Trophoblast cell (in vitro differentiated cells and primary cell): Measurements from ENCODE around the gene ARPP21.

Experiments used
- DNase-seq, 2 donors: peaks; one replicate each; pipeline ENCODE4 v3.0.0-alpha.2; 2016
- H2AFZ ChIP-seq: 2 replicates; pipeline ENCODE4 v1.6.1; 2013; ENCODE audit warnings: low read length, moderate library complexity, mild to moderate bottlenecking; ENCODE audit not compliant: insufficient read depth, poor library complexity
- H2AK5ac ChIP-seq: 2 replicates; pipeline ENCODE4 v1.6.1; 2013; ENCODE audit warnings: mild to moderate bottlenecking, low read length
- H2BK120ac ChIP-seq: 2 replicates; pipeline ENCODE4 v1.6.1; 2013; ENCODE audit warnings: low read length, mild to moderate bottlenecking, moderate library complexity; ENCODE audit not compliant: insufficient read depth, poor library complexity
- H2BK12ac ChIP-seq: 2 replicates; pipeline ENCODE4 v1.6.1; 2013; ENCODE audit warnings: mild to moderate bottlenecking, low read length, moderate library complexity
- H2BK5ac ChIP-seq: 2 replicates; pipeline ENCODE4 v1.6.1; 2013; ENCODE audit warnings: low read length, low read depth, moderate library complexity, mild to moderate bottlenecking; ENCODE audit not compliant: poor library complexity
- H3K14ac ChIP-seq: 2 replicates; pipeline ENCODE4 v1.6.1; 2013; ENCODE audit warnings: mild to moderate bottlenecking, low read length
- H3K18ac ChIP-seq: 2 replicates; pipeline ENCODE4 v1.6.1; 2013; ENCODE audit warnings: mild to moderate bottlenecking, low read length
- H3K23ac ChIP-seq: 2 replicates; pipeline ENCODE4 v1.6.1; 2013; ENCODE audit warnings: low read length
- H3K27ac ChIP-seq: 2 replicates; pipeline ENCODE4 v1.5.1; 2013; ENCODE audit warnings: low read depth, mild to moderate bottlenecking, inconsistent platforms, low read length, moderate library complexity
- H3K27me3 ChIP-seq: 2 replicates; pipeline ENCODE4 v1.6.1; 2013; ENCODE audit warnings: inconsistent platforms, mild to moderate bottlenecking, low read length, moderate library complexity; ENCODE audit not compliant: insufficient read depth
- H3K36me3 ChIP-seq, 2 experiments: 1 replicate in 1 of 2; 2 replicates in 1 of 2; pipeline ENCODE4 v1.6.1; 2013; ENCODE audit warnings: low read length in 2 of 2, mild to moderate bottlenecking in 2 of 2, moderate library complexity in 1 of 2; ENCODE audit not compliant: insufficient read depth in 2 of 2, control insufficient read depth in 1 of 2
- H3K4ac ChIP-seq: 2 replicates; pipeline ENCODE4 v1.6.1; 2013; ENCODE audit warnings: low read depth, mild to moderate bottlenecking, low read length, moderate library complexity
- H3K4me1 ChIP-seq, 2 experiments: 1 replicate in 1 of 2; 2 replicates in 1 of 2; pipeline ENCODE4 v1.6.1; 2013; ENCODE audit warnings: low read length in 2 of 2, mild to moderate bottlenecking in 2 of 2, moderate library complexity in 1 of 2; ENCODE audit not compliant: insufficient read depth in 2 of 2, control insufficient read depth in 1 of 2
- H3K4me2 ChIP-seq: 2 replicates; pipeline ENCODE4 v1.6.1; 2013; ENCODE audit warnings: inconsistent platforms, mild to moderate bottlenecking, low read length, moderate library complexity
- H3K4me3 ChIP-seq: 2 replicates; pipeline ENCODE4 v1.5.1; 2013; ENCODE audit warnings: mild to moderate bottlenecking, low read depth, low read length, inconsistent platforms
- H3K79me1 ChIP-seq: one replicate; pipeline ENCODE4 v1.6.1; 2013; ENCODE audit warnings: low read length
- H3K79me2 ChIP-seq: 2 replicates; pipeline ENCODE4 v1.6.1; 2013; ENCODE audit warnings: low read length, mild to moderate bottlenecking; ENCODE audit not compliant: control insufficient read depth, insufficient read depth, poor library complexity
- H3K9ac ChIP-seq: 2 replicates; pipeline ENCODE4 v1.6.1; 2013; ENCODE audit warnings: mild to moderate bottlenecking, low read length
- H3K9me3 ChIP-seq: 2 replicates; pipeline ENCODE4 v1.6.1; 2013; ENCODE audit warnings: low read depth, mild to moderate bottlenecking, control low read depth, inconsistent platforms, low read length; ENCODE audit not compliant: insufficient read depth
- H4K12ac ChIP-seq: 2 replicates; pipeline ENCODE4 v1.6.1; 2013; ENCODE audit warnings: low read depth, mild to moderate bottlenecking, low read length, moderate library complexity
- H4K8ac ChIP-seq: 2 replicates; pipeline ENCODE4 v1.6.1; 2013; ENCODE audit warnings: low read depth, mild to moderate bottlenecking, low read length, moderate library complexity
- H4K91ac ChIP-seq: one replicate; pipeline ENCODE4 v1.6.1; 2013; ENCODE audit warnings: low read depth, mild to moderate bottlenecking, low read length, moderate library complexity
- WGBS: extraction: QIAGEN DNeasy Blood & Tissue Kit; methylation state at CpG from one replicate; pipeline ENCODE4 v1.1.7; 2013; ENCODE audit warnings: missing lambda C conversion rate; ENCODE audit not compliant: insufficient read length, insufficient coverage; ENCODE audit errors: extremely low coverage; 5-methylcytosine and 5-hydroxymethylcytosine counted together

Gene ARPP21

DNA sequence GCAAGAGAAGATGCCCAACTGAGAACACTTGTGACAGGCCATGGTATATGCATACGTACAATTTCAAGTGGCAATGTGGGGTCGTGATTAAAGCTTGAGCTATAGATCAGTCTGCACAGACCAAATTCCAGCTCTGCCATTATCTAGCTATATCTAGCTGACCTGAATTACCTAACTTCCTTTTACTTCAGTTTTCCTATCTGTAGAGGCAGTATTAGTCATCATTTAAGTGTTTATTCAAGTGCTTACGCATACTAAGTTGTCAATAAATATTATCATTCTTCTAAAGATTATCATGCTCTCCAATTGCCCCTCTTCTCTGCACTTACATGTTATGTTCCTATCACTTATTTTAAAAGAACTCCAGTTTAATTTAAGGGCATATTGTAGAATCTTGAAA lies 87.9 kb downstream of the ARPP21 start:
- Histone ChIP-seq H2BK5ac (no peak overlapping the region), H3K4me1 (no peaks in the 10 kb centered on the region)
- DNase-seq: no peak

GRCh38 chr3:35733341-35733740 lies 94.0 kb downstream of the ARPP21 start:
- no peak overlapping the region for H4K8ac ChIP-seq
- H3K4me1 ChIP-seq: no peaks in the 10 kb centered on the region
- no peak overlapping the region for H3K4me2 ChIP-seq
- no peak overlapping the region for H3K27ac ChIP-seq
- no CpG with 5 or more reads among the region's 9 CpGs for WGBS
- no peak for DNase-seq
- no peak overlapping the region for H3K4me3 ChIP-seq
- no peak overlapping the region for H2AK5ac ChIP-seq
- no peak overlapping the region for H2BK120ac ChIP-seq
- H3K14ac ChIP-seq: no peak overlapping the region
- H3K27me3 ChIP-seq: no peaks in the 10 kb centered on the region
- H3K18ac ChIP-seq: no peak overlapping the region
- H3K79me1 ChIP-seq: no peaks in the 10 kb centered on the region
- no peak overlapping the region for H4K91ac ChIP-seq
- no peak overlapping the region for H3K9ac ChIP-seq
- H3K9me3 ChIP-seq: peaks cover 2% of the 10 kb centered on the region
- H3K23ac ChIP-seq: no peak overlapping the region
- no peak overlapping the region for H3K4ac ChIP-seq
- no peak overlapping the region for H2AFZ ChIP-seq
- no peak overlapping the region for H2BK5ac ChIP-seq
- H4K12ac ChIP-seq: no peak overlapping the region
- H2BK12ac ChIP-seq: no peak overlapping the region
- H3K36me3 ChIP-seq: no peaks in the 10 kb centered on the region
- no peaks in the 10 kb centered on the region for H3K79me2 ChIP-seq

More for the DNA sequence above, 87.9 kb downstream of the ARPP21 start:
- Histone ChIP-seq H3K79me1 (no peaks in the 10 kb centered on the region), H2BK120ac (no peak overlapping the region), H3K23ac (no peak overlapping the region), H2BK12ac (no peak overlapping the region), H3K4me3 (no peak overlapping the region), H3K18ac (no peak overlapping the region), H3K27me3 (no peaks in the 10 kb centered on the region), H3K9ac (no peak overlapping the region), H3K27ac (no peak overlapping the region), H4K12ac (no peak overlapping the region), H3K9me3 (no peaks in the 10 kb centered on the region), H4K91ac (no peak overlapping the region), H3K14ac (no peak overlapping the region), H3K36me3 (no peaks in the 10 kb centered on the region), H2AK5ac (no peak overlapping the region), H3K79me2 (no peaks in the 10 kb centered on the region), H4K8ac (no peak overlapping the region), H3K4me2 (no peak overlapping the region), H3K4ac (no peak overlapping the region), H2AFZ (no peak overlapping the region)
- no CpG with 5 or more reads among the region's 3 CpGs for WGBS

DNA sequence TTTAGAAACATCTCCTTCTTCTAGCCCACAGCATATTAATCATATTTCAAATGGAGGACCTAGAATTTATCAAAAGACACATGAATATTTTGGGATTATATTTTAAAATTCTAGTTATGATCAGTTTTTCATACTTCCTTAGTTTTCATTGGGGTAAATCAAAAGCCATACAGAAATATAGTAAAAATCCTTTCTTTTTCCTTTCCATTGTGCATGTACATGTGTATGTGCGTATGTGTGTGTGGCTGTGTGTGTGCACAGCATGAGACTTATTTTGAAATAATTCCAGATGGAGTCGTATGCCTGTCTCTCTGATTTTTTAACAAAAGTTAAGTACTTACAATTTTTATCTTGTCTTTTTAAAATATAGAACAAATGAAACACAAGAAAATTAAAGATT lies 94.5 kb downstream of the ARPP21 start:
- Histone ChIP-seq H3K9ac (no peak overlapping the region), H3K18ac (no peak overlapping the region), H3K9me3 (peaks cover 2% of the 10 kb centered on the region), H3K4me1 (no peaks in the 10 kb centered on the region), H4K8ac (no peak overlapping the region), H3K27me3 (no peaks in the 10 kb centered on the region), H3K27ac (no peak overlapping the region), H4K91ac (no peak overlapping the region), H3K79me2 (no peaks in the 10 kb centered on the region), H3K79me1 (no peaks in the 10 kb centered on the region), H3K4ac (no peak overlapping the region), H3K4me2 (no peak overlapping the region), H2BK120ac (no peak overlapping the region), H4K12ac (no peak overlapping the region), H3K14ac (no peak overlapping the region), H3K4me3 (no peak overlapping the region), H2BK5ac (no peak overlapping the region), H2AK5ac (no peak overlapping the region), H3K36me3 (no peaks in the 10 kb centered on the region), H2AFZ (no peak overlapping the region), H2BK12ac (no peak overlapping the region), H3K23ac (no peak overlapping the region)
- WGBS: no CpG with 5 or more reads among the region's 2 CpGs
- DNase-seq: no peak

DNA sequence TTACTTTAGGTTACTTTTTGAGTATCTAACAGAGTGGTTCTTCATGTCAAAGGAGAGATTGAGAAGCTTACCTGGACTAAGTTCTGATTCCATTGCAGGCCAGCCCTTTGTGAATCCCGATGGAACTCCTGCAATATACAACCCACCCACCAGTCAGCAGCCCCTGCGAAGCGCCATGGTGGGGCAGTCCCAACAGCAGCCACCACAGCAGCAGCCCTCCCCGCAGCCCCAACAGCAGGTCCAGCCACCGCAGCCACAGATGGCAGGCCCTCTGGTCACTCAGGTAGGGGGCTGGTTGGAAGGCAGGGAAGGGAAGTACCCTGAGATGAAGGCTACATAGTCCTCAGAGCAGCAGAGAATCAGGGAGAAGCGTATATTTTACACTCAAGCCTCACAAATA lies 97.8 kb downstream of the ARPP21 start:
- no peak overlapping the region for H2BK5ac ChIP-seq
- no peak overlapping the region for H3K4ac ChIP-seq
- H4K8ac ChIP-seq: no peak overlapping the region
- H3K4me1 ChIP-seq: no peaks in the 10 kb centered on the region
- H3K14ac ChIP-seq: no peak overlapping the region
- H2AK5ac ChIP-seq: no peak overlapping the region
- no peak overlapping the region for H2AFZ ChIP-seq
- H3K4me3 ChIP-seq: no peak overlapping the region
- no peak overlapping the region for H4K91ac ChIP-seq
- H3K79me2 ChIP-seq: no peaks in the 10 kb centered on the region
- H2BK120ac ChIP-seq: no peak overlapping the region
- no CpG with 5 or more reads among the region's 6 CpGs for WGBS
- no peaks in the 10 kb centered on the region for H3K27me3 ChIP-seq
- H3K18ac ChIP-seq: no peak overlapping the region
- DNase-seq: no peak
- no peaks in the 10 kb centered on the region for H3K36me3 ChIP-seq
- no peak overlapping the region for H3K4me2 ChIP-seq
- no peak overlapping the region for H4K12ac ChIP-seq
- H3K79me1 ChIP-seq: no peaks in the 10 kb centered on the region
- H3K27ac ChIP-seq: no peak overlapping the region
- peaks cover 2% of the 10 kb centered on the region for H3K9me3 ChIP-seq
- H2BK12ac ChIP-seq: no peak overlapping the region
- no peak overlapping the region for H3K9ac ChIP-seq
- no peak overlapping the region for H3K23ac ChIP-seq
